Femur (tissue), 1 donor: Measurements from ENCODE around the gene ELANE.
A peak's percentile ranks its signal among the peaks of the same experiment; 100 is the strongest.
"Not testable (repeated sequence)": the region's sequence is repeated elsewhere in the genome, so short reads cannot be mapped to it uniquely, and the experiment has no call there.

Experiments used
- DNase-seq: peaks from one replicate; pipeline ENCODE4 v3.0.0-alpha.2; 2017

The ELANE gene

GRCh38 chr19:881385-882071 lies 29.4 kb downstream of the ELANE start:
- DNase-seq = no peak

- no peak for DNase-seq
Observed at GRCh38 chr19:882871-883497, 30.9 kb downstream of the ELANE start.

- no peak for DNase-seq
Observed at GRCh38 chr19:883661-884211, 31.6 kb downstream of the ELANE start.

GRCh38 chr19:884420-885211 lies 32.5 kb downstream of the ELANE start:
- no peak for DNase-seq

GRCh38 chr19:885536-886224 lies 33.6 kb downstream of the ELANE start:
- no peak for DNase-seq

- DNase-seq = peak; percentile 66
Observed at GRCh38 chr19:887072-887471, 35.0 kb downstream of the ELANE start.

GRCh38 chr19:887599-887998 lies 35.5 kb downstream of the ELANE start:
- no peak for DNase-seq

- DNase-seq = no peak
Observed at GRCh38 chr19:888581-889385, 36.7 kb downstream of the ELANE start.

- no peak for DNase-seq
Observed at GRCh38 chr19:889662-890295, 37.7 kb downstream of the ELANE start.

- no peak for DNase-seq
Observed at GRCh38 chr19:890831-891230, 38.7 kb downstream of the ELANE start.

GRCh38 chr19:891421-892200 lies 39.5 kb downstream of the ELANE start:
- not testable (repeated sequence) for DNase-seq

GRCh38 chr19:892243-892893 lies 40.3 kb downstream of the ELANE start:
- peak; percentile 73 for DNase-seq

GRCh38 chr19:892894-893689 lies 41.0 kb downstream of the ELANE start, which contains the start of the genes MED16 and RNU6-9:
TSS of gene MED16 (minus strand) at chr19:893187. CDS start at chr19:891131, 2,056 bp downstream.
TSS of gene RNU6-9 (plus strand) at chr19:893484.
- peak; percentile 95 for DNase-seq

- no peak for DNase-seq
Observed at GRCh38 chr19:896434-896833, 44.3 kb downstream of the ELANE start.

GRCh38 chr19:896999-897398 lies 44.9 kb downstream of the ELANE start:
- no peak for DNase-seq

- no peak for DNase-seq
Observed at GRCh38 chr19:897442-898039, 45.4 kb downstream of the ELANE start.

GRCh38 chr19:898663-899062 lies 46.6 kb downstream of the ELANE start:
- no peak for DNase-seq

- no peak for DNase-seq
Observed at GRCh38 chr19:899336-900042, 47.4 kb downstream of the ELANE start.
